PFSK-1 (cell line): ENCODE results near the gene IDH3G.

Source experiments
- FOXP2 ChIP-seq: optimal IDR thresholded peaks from 2 replicates; pipeline ENCODE3; 2011; ENCODE audit warnings: borderline replicate concordance, control low read depth, inconsistent platforms; ENCODE audit not compliant: insufficient read depth; ENCODE audit errors: extremely low read length, extremely low read depth
- POLR2AphosphoS5 ChIP-seq: IDR thresholded peaks from 2 replicates; pipeline ENCODE4 v1.6.1; 2012; ENCODE audit warnings: low read depth, mild to moderate bottlenecking, control low read depth, low read length, moderate library complexity
- SIN3A ChIP-seq: IDR thresholded peaks from 2 replicates; pipeline ENCODE4 v1.6.1; 2012; ENCODE audit warnings: mild to moderate bottlenecking, low read length, moderate library complexity, borderline replicate concordance; ENCODE audit not compliant: insufficient read depth
- TAF1 ChIP-seq: IDR thresholded peaks from 2 replicates; pipeline ENCODE4 v1.6.1; 2012; ENCODE audit warnings: low read length, control low read depth, borderline replicate concordance; ENCODE audit not compliant: insufficient read depth
- TF ChIP-seq, protein P1 (sequence below), 2 experiments: IDR thresholded peaks; 2 replicates each; pipeline versions ENCODE4 v1.6.1 to v1.8.0; 2011 to 2012; ENCODE audit warnings: low read depth in 2 of 2, low read length in 2 of 2, control low read depth in 1 of 2, inconsistent platforms in 1 of 2, mild to moderate bottlenecking in 1 of 2, moderate library complexity in 1 of 2; ENCODE audit not compliant: insufficient read depth in 1 of 2

IDH3G gene

DNA sequence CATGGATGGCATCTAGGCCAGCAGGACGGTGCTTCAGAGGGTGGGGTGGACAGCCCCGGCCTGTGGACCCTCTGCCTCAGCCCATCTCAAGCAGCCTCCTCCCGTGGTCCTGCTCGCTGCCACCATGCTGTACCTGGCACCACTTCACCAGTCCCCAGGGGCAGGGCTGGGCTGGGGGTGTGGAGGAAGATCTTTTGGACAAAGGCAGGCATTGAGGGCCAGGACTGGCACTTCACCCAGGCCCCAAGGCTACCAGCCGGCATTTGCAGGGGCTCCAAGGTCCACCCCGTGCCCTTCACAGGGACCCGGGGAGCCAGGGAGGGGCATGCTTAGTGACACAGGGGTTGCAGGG is 29.4 kb downstream of the IDH3G start:
- TF ChIP-seq POLR2AphosphoS5 = no peak
- no peak for TF ChIP-seq FOXP2
- TF ChIP-seq TAF1 = no peak
- TF ChIP-seq, protein P1, sequence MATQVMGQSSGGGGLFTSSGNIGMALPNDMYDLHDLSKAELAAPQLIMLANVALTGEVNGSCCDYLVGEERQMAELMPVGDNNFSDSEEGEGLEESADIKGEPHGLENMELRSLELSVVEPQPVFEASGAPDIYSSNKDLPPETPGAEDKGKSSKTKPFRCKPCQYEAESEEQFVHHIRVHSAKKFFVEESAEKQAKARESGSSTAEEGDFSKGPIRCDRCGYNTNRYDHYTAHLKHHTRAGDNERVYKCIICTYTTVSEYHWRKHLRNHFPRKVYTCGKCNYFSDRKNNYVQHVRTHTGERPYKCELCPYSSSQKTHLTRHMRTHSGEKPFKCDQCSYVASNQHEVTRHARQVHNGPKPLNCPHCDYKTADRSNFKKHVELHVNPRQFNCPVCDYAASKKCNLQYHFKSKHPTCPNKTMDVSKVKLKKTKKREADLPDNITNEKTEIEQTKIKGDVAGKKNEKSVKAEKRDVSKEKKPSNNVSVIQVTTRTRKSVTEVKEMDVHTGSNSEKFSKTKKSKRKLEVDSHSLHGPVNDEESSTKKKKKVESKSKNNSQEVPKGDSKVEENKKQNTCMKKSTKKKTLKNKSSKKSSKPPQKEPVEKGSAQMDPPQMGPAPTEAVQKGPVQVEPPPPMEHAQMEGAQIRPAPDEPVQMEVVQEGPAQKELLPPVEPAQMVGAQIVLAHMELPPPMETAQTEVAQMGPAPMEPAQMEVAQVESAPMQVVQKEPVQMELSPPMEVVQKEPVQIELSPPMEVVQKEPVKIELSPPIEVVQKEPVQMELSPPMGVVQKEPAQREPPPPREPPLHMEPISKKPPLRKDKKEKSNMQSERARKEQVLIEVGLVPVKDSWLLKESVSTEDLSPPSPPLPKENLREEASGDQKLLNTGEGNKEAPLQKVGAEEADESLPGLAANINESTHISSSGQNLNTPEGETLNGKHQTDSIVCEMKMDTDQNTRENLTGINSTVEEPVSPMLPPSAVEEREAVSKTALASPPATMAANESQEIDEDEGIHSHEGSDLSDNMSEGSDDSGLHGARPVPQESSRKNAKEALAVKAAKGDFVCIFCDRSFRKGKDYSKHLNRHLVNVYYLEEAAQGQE (IDR thresholded peaks at IDR 0.05; ENCODE audit: insufficient read depth in 1 of 2, low read depth in 2 of 2, low read length in 2 of 2) = no peak
- TF ChIP-seq SIN3A = no peak

- no peak for TF ChIP-seq SIN3A
- TF ChIP-seq FOXP2 = no peak
Measured at GRCh38 chrX:153763989-153764755, 30.0 kb downstream of the IDH3G start, which contains the start of gene PLXNB3. Gene PLXNB3 (plus strand): TSS chrX:153764249. CDS start chrX:153765536, 1,287 bp downstream.

GRCh38 chrX:153763298-153763932 is 30.8 kb downstream of the IDH3G start:
- no peak for TF ChIP-seq SIN3A
- TF ChIP-seq POLR2AphosphoS5 = no peak
- TF ChIP-seq FOXP2 = no peak
- TF ChIP-seq, protein P1 (IDR thresholded peaks at IDR 0.05; ENCODE audit: insufficient read depth in 1 of 2, low read depth in 2 of 2, low read length in 2 of 2) = no peak
- no peak for TF ChIP-seq TAF1

- TF ChIP-seq POLR2AphosphoS5 = no peak
- TF ChIP-seq, protein P1 (IDR thresholded peaks at IDR 0.05; ENCODE audit: insufficient read depth in 1 of 2, low read depth in 2 of 2, low read length in 2 of 2) = no peak
- TF ChIP-seq FOXP2 = no peak
- TF ChIP-seq SIN3A = no peak
- no peak for TF ChIP-seq TAF1
Measured at GRCh38 chrX:153762626-153763173, 31.5 kb downstream of the IDH3G start.

- TF ChIP-seq FOXP2 = no peak
- TF ChIP-seq SIN3A = no peak
- TF ChIP-seq TAF1 = no peak
- TF ChIP-seq, protein P1 (IDR thresholded peaks at IDR 0.05; ENCODE audit: insufficient read depth in 1 of 2, low read depth in 2 of 2, low read length in 2 of 2) = no peak
- TF ChIP-seq POLR2AphosphoS5 = no peak
Measured at GRCh38 chrX:153761863-153762262, 32.3 kb downstream of the IDH3G start.
